ENCODE results near the gene RTN4RL1. TPM values are rescaled to one million over a fixed set of nuclear protein-coding genes. Genes with fewer than 3 reads are reported as not detected.

RTN4RL1 gene
- total and polyA plus RNA-seq, 2 of the 13 experiments (the other 11 are each of a cell fraction or from before 2014, with no cell fraction given), result 0.01 TPM; not detected in 1

DNA sequence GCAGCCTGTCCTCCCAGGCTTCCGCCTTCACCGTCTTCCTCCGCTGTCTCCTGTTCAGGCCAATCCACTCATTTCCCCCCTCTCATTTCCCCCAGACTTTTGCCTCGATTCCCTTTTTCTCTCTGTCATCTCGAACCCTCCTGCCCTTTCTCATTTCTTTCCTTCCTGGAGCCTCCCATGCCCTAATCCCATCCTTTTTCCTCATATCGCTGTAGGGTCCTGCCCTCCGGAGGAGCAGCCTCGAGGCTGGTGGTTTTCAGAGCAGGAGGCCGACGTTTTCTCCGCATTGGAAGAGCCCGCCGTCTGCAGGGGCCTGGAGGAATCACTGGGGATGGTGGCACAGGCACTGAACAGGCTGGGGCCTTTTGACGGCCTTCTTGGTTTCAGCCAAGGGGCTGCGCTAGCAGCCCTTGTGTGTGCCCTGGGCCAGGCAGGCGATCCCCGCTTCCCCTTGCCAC is 17.3 kb upstream of the RTN4RL1 start:
- Histone ChIP-seq H4K20me1 (ENCODE audit: insufficient read depth, low read length) (no peaks in the 10 kb centered on the region), H3K79me2 (ENCODE audit: insufficient read depth, low read length) (no peaks in the 10 kb centered on the region), H3K4me1 (ENCODE audit: insufficient read depth, low read length) (peaks cover 8% of the 10 kb centered on the region), H3K9ac (ENCODE audit: insufficient read depth, low read depth, low read length) (peak overlapping the region; percentile 85), H3K4me3 (replicated peaks in 1 of 3; ENCODE audit: insufficient read depth in 1 of 3, low read depth in 2 of 3, low read length in 3 of 3) (peak overlapping the region; percentile 70 to 81 (median 72)), H3K27me3 (ENCODE audit: control insufficient read depth in 1 of 2, insufficient read depth in 2 of 2, low read length in 2 of 2) (no peaks in the 10 kb centered on the region), H3K36me3 (replicated peaks in 1 of 2; ENCODE audit: control insufficient read depth in 1 of 2, insufficient read depth in 2 of 2, low read length in 2 of 2) (peaks cover 4 to 15% of the 10 kb centered on the region in 2 experiments; a peak in 3 of 5 replicates), H3K4me2 (ENCODE audit: low read depth, low read length) (peak overlapping the region; percentile 86), H3K27ac (ENCODE audit: extremely low read length, insufficient read depth, low read length) (peak overlapping the region; percentile 66), H2AFZ (ENCODE audit: low read length) (no peak overlapping the region), H3K9me3 (ENCODE audit: low read length) (no peaks in the 10 kb centered on the region)
- in situ Hi-C loops (cut with HindIII; ENCODE audit: extremely low pct_ligation_motif_present, low pct_unique_long_range_greater_than_20kb), result loop anchor here (25.0 kb wide), 1 partner anchor 330 kb away; the partner anchor contains the start of genes TLCD2 and WDR81
- 26% methylated on average over 17 of the region's 17 CpGs for WGBS (ENCODE audit: low lambda C conversion rate)
- CTCF ChIA-PET (ENCODE audit: low intra/inter-chr PET ratio, low total read pairs), result interaction anchor here (1.9 kb wide), 1 partner anchor 134 kb away, joined by 8 read pairs; no protein-coding TSS in a partner anchor
- POLR2A ChIA-PET, result no interaction called here
- DNase-seq (ENCODE audit: low spot score), result no peak
- ATAC-seq, result peak; percentile 64
- no TSS peak for BruUV-seq (replicated peaks)
- intact Hi-C loops (cut with micrococcal nuclease; ENCODE audit: unreplicated experiment), result no loop called here
- no peak for FAIRE-seq
- TF ChIP-seq RARA (CRISPR knock-in tag; IDR thresholded peaks at IDR 0.05) (no peak), ZSCAN12 (CRISPR knock-in tag; IDR thresholded peaks at IDR 0.05) (no peak), ZNF839 (CRISPR knock-in tag; IDR thresholded peaks at IDR 0.05; ENCODE audit: borderline replicate concordance) (no peak), ASH2L (IDR thresholded peaks at IDR 0.05; ENCODE audit: insufficient read length, low read depth, low read length) (peak; percentile 16), RFX1 (IDR thresholded peaks at IDR 0.05) (no peak), ZNF556 (CRISPR knock-in tag; IDR thresholded peaks at IDR 0.05; ENCODE audit: borderline replicate concordance) (0 out of 2 replicates have a peak, but pooled peaks have one; percentile 38), ZNF773 (CRISPR knock-in tag; IDR thresholded peaks at IDR 0.05; ENCODE audit: borderline replicate concordance) (no peak), TARDBP (CRISPR knock-in tag; IDR thresholded peaks at IDR 0.05) (0 out of 2 replicates have a peak, but pooled peaks have one; percentile 4), ZNF607 (CRISPR knock-in tag; IDR thresholded peaks at IDR 0.05; ENCODE audit: borderline replicate concordance) (0 out of 2 replicates have a peak, but pooled peaks have one; percentile 11), POLR2G (IDR thresholded peaks at IDR 0.05; ENCODE audit: low read depth, low read length) (no peak), ZNF207 (IDR thresholded peaks at IDR 0.05; ENCODE audit: borderline replicate concordance) (0 out of 2 replicates have a peak, but pooled peaks have one; percentile 43), NONO (IDR thresholded peaks at IDR 0.05) (no peak), NONO (CRISPR knock-in tag; conservative IDR thresholded peaks at IDR 0.05) (no peak), RXRB (CRISPR knock-in tag; IDR thresholded peaks at IDR 0.05; ENCODE audit: borderline replicate concordance) (no peak)
- TF ChIP-seq, protein P1, sequence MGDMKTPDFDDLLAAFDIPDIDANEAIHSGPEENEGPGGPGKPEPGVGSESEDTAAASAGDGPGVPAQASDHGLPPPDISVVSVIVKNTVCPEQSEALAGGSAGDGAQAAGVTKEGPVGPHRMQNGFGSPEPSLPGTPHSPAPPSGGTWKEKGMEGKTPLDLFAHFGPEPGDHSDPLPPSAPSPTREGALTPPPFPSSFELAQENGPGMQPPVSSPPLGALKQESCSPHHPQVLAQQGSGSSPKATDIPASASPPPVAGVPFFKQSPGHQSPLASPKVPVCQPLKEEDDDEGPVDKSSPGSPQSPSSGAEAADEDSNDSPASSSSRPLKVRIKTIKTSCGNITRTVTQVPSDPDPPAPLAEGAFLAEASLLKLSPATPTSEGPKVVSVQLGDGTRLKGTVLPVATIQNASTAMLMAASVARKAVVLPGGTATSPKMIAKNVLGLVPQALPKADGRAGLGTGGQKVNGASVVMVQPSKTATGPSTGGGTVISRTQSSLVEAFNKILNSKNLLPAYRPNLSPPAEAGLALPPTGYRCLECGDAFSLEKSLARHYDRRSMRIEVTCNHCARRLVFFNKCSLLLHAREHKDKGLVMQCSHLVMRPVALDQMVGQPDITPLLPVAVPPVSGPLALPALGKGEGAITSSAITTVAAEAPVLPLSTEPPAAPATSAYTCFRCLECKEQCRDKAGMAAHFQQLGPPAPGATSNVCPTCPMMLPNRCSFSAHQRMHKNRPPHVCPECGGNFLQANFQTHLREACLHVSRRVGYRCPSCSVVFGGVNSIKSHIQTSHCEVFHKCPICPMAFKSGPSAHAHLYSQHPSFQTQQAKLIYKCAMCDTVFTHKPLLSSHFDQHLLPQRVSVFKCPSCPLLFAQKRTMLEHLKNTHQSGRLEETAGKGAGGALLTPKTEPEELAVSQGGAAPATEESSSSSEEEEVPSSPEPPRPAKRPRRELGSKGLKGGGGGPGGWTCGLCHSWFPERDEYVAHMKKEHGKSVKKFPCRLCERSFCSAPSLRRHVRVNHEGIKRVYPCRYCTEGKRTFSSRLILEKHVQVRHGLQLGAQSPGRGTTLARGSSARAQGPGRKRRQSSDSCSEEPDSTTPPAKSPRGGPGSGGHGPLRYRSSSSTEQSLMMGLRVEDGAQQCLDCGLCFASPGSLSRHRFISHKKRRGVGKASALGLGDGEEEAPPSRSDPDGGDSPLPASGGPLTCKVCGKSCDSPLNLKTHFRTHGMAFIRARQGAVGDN (CRISPR knock-in tag; IDR thresholded peaks at IDR 0.05), result peak; percentile 48
- TF ChIP-seq, protein P2, sequence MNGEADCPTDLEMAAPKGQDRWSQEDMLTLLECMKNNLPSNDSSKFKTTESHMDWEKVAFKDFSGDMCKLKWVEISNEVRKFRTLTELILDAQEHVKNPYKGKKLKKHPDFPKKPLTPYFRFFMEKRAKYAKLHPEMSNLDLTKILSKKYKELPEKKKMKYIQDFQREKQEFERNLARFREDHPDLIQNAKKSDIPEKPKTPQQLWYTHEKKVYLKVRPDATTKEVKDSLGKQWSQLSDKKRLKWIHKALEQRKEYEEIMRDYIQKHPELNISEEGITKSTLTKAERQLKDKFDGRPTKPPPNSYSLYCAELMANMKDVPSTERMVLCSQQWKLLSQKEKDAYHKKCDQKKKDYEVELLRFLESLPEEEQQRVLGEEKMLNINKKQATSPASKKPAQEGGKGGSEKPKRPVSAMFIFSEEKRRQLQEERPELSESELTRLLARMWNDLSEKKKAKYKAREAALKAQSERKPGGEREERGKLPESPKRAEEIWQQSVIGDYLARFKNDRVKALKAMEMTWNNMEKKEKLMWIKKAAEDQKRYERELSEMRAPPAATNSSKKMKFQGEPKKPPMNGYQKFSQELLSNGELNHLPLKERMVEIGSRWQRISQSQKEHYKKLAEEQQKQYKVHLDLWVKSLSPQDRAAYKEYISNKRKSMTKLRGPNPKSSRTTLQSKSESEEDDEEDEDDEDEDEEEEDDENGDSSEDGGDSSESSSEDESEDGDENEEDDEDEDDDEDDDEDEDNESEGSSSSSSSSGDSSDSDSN (CRISPR knock-in tag; IDR thresholded peaks at IDR 0.05), result peak; percentile 39
- TF ChIP-seq, protein P3, sequence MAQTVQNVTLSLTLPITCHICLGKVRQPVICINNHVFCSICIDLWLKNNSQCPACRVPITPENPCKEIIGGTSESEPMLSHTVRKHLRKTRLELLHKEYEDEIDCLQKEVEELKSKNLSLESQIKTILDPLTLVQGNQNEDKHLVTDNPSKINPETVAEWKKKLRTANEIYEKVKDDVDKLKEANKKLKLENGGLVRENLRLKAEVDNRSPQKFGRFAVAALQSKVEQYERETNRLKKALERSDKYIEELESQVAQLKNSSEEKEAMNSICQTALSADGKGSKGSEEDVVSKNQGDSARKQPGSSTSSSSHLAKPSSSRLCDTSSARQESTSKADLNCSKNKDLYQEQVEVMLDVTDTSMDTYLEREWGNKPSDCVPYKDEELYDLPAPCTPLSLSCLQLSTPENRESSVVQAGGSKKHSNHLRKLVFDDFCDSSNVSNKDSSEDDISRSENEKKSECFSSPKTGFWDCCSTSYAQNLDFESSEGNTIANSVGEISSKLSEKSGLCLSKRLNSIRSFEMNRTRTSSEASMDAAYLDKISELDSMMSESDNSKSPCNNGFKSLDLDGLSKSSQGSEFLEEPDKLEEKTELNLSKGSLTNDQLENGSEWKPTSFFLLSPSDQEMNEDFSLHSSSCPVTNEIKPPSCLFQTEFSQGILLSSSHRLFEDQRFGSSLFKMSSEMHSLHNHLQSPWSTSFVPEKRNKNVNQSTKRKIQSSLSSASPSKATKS (CRISPR knock-in tag; IDR thresholded peaks at IDR 0.05), result no peak

Measured in HepG2 (cell line).